Suprapubic skin (tissue), 4 donors: Measurements from ENCODE around the gene TNFSF8. TPM values are rescaled to one million over a fixed set of nuclear protein-coding genes. Genes with fewer than 3 reads are reported as not detected.

Experiments
- DNase-seq, 2 donors: peaks; one replicate each; pipeline ENCODE4 v3.0.0-alpha.2; 2019; ENCODE audit warnings: low spot score in 2 of 2
- H3K27ac ChIP-seq: fragments of 200-600 bp; sonication (generic); one replicate; pipeline ENCODE4 v1.5.1; 2019
- H3K27me3 ChIP-seq: fragments of 200-600 bp; sonication (generic); one replicate; pipeline ENCODE4 v1.5.1; 2019
- H3K36me3 ChIP-seq: fragments of 200-600 bp; sonication (generic); one replicate; pipeline ENCODE4 v1.5.1; 2019
- H3K4me1 ChIP-seq: fragments of 200-600 bp; sonication (generic); one replicate; pipeline ENCODE4 v1.5.1; 2019
- H3K4me3 ChIP-seq: fragments of 200-600 bp; sonication (generic); one replicate; pipeline ENCODE4 v1.5.1; 2019; ENCODE audit warnings: mild to moderate bottlenecking
- H3K9me3 ChIP-seq: fragments of 200-600 bp; sonication (generic); one replicate; pipeline ENCODE4 v1.5.1; 2019
- CTCF ChIP-seq, 2 donors: fragments of 200-600 bp in 1 of 2; fragments of 450-650 bp in 1 of 2; sonication (generic) in 1 of 2; IDR thresholded peaks; one replicate each; pipeline ENCODE4 v1.5.1; 2016 to 2019; ENCODE audit warnings: antibody characterized with exemption in 2 of 2, mild to moderate bottlenecking in 1 of 2, moderate library complexity in 1 of 2
- EP300 ChIP-seq: sonication (generic); formaldehyde crosslinking; IDR thresholded peaks from one replicate; pipeline ENCODE4 v1.6.1; 2017; ENCODE audit warnings: antibody characterized with exemption
- POLR2A ChIP-seq, 2 donors: fragments of 450-650 bp; IDR thresholded peaks; one replicate each; pipeline ENCODE4 v1.6.1; 2017; ENCODE audit warnings: antibody characterized with exemption in 2 of 2, mild to moderate bottlenecking in 2 of 2, moderate library complexity in 2 of 2
- POLR2AphosphoS5 ChIP-seq, 3 donors: sonication (generic); formaldehyde crosslinking; IDR thresholded peaks; one replicate each; pipeline ENCODE4 v1.6.1; 2017; ENCODE audit warnings: antibody characterized with exemption in 3 of 3
- WGBS: methylation state at CpG from one replicate; pipeline ENCODE4 v1.1.5; 2018; 5-methylcytosine and 5-hydroxymethylcytosine counted together
- total RNA-seq, 4 donors: library from RNA; depleted of rRNA; stranded (reverse); fragments of >200 nt; gene quantifications; one replicate each; pipeline ENCODE4 v1.1.0, GENCODE V29; 2016

The TNFSF8 gene
- total RNA-seq, 4 donors from 2014 or later = 0.23 to 4.0 (median 1.4) TPM

- TF ChIP-seq CTCF (IDR thresholded peaks at IDR 0.05) = no peak
- no peak for TF ChIP-seq POLR2AphosphoS5 (IDR thresholded peaks at IDR 0.05)
- no peak for TF ChIP-seq EP300
- TF ChIP-seq POLR2A (IDR thresholded peaks at IDR 0.05) = no peak
- Histone ChIP-seq H3K4me1 (peaks cover 9% of the 10 kb centered on the region), H3K4me3 (no peak overlapping the region), H3K36me3 (no peaks in the 10 kb centered on the region), H3K27ac (no peak overlapping the region), H3K9me3 (no peaks in the 10 kb centered on the region), H3K27me3 (no peaks in the 10 kb centered on the region)
- WGBS = 81% methylated on average over 4 of the region's 4 CpGs
- no peak for DNase-seq
These were observed 41.8 kb downstream of the TNFSF8 start for GRCh38 chr9:114888607-114889006.

- Histone ChIP-seq H3K9me3 (no peaks in the 10 kb centered on the region), H3K4me1 (peaks cover 9% of the 10 kb centered on the region), H3K36me3 (no peaks in the 10 kb centered on the region), H3K4me3 (no peak overlapping the region), H3K27ac (no peak overlapping the region), H3K27me3 (no peaks in the 10 kb centered on the region)
- WGBS = 95% methylated on average over 2 of the region's 2 CpGs
- DNase-seq = no peak
- TF ChIP-seq POLR2AphosphoS5 (IDR thresholded peaks at IDR 0.05) (no peak), EP300 (no peak), POLR2A (IDR thresholded peaks at IDR 0.05) (no peak), CTCF (IDR thresholded peaks at IDR 0.05) (no peak)
These were observed 42.4 kb downstream of the TNFSF8 start for GRCh38 chr9:114887963-114888362.

- no peaks in the 10 kb centered on the region for H3K27me3 ChIP-seq
- H3K4me1 ChIP-seq = peaks cover 5% of the 10 kb centered on the region
- no peaks in the 10 kb centered on the region for H3K36me3 ChIP-seq
- no peak overlapping the region for H3K4me3 ChIP-seq
- H3K27ac ChIP-seq = no peak overlapping the region
- no peak for TF ChIP-seq CTCF (IDR thresholded peaks at IDR 0.05)
- TF ChIP-seq EP300 = no peak
- TF ChIP-seq POLR2A (IDR thresholded peaks at IDR 0.05) = no peak
- no peak for TF ChIP-seq POLR2AphosphoS5 (IDR thresholded peaks at IDR 0.05)
- no peak for DNase-seq
- no peaks in the 10 kb centered on the region for H3K9me3 ChIP-seq
- WGBS = 58% methylated on average over 8 of the region's 8 CpGs
These were observed 45.5 kb downstream of the TNFSF8 start for GRCh38 chr9:114884787-114885452.

- no peak overlapping the region for H3K4me3 ChIP-seq
These were observed 46.7 kb downstream of the TNFSF8 start for GRCh38 chr9:114883709-114884108.

More at GRCh38 chr9:114883709-114884108, 46.7 kb downstream of the TNFSF8 start:
- Histone ChIP-seq H3K36me3 (no peaks in the 10 kb centered on the region), H3K4me1 (no peaks in the 10 kb centered on the region), H3K27ac (no peak overlapping the region), H3K9me3 (no peaks in the 10 kb centered on the region), H3K27me3 (no peaks in the 10 kb centered on the region)
- WGBS = 29% methylated on average over 1 of the region's 1 CpG
- TF ChIP-seq EP300 = no peak
- TF ChIP-seq POLR2AphosphoS5 (IDR thresholded peaks at IDR 0.05) = no peak
- no peak for TF ChIP-seq CTCF (IDR thresholded peaks at IDR 0.05)
- TF ChIP-seq POLR2A (IDR thresholded peaks at IDR 0.05) = no peak
- DNase-seq = no peak
